Bronchial smooth muscle cell (primary cell): ENCODE measurements around the gene NR1I3. TPM values are rescaled to one million over a fixed set of nuclear protein-coding genes. Genes with fewer than 3 reads are reported as not detected.

ENCODE experiments used
- total RNA-seq: library from RNA; depleted of rRNA; stranded (reverse); fragments of >200 nt; gene quantifications from 2 replicates; pipeline ENCODE4 v1.2.1, GENCODE V29; 2014

NR1I3 gene
- not detected in 2 replicates for total RNA-seq

GRCh38 chr1:161238039-161238473 is at the start of gene NR1I3:
NR1I3 (minus strand) TSS chr1:161238203; CDS start chr1:161236565, 1,638 bp downstream.

GRCh38 chr1:161258439-161259344 is 20.7 kb upstream of the NR1I3 start, which contains the start of gene PCP4L1:
PCP4L1 (plus strand) TSS chr1:161258745; CDS start chr1:161258975, 230 bp downstream.

GRCh38 chr1:161225534-161226319 is 12.3 kb downstream of the NR1I3 start, which contains the start of gene TOMM40L:
TOMM40L (plus strand) TSS chr1:161226060; CDS start chr1:161226490, 430 bp downstream.

GRCh38 chr1:161215076-161215475 is 22.9 kb downstream of the NR1I3 start, which contains the start of gene FCER1G:
FCER1G (plus strand) TSS chr1:161215295; CDS start chr1:161215322, 27 bp downstream.

GRCh38 chr1:161201836-161202712 is 35.9 kb downstream of the NR1I3 start, which contains the start of gene NDUFS2:
NDUFS2 (plus strand) TSS chr1:161202367; CDS start chr1:161202386, 19 bp downstream.

GRCh38 chr1:161198897-161199431 is 39.0 kb downstream of the NR1I3 start, which contains the start of gene ADAMTS4:
ADAMTS4 (minus strand) TSS chr1:161199054; CDS start chr1:161198627, 427 bp downstream.

Other genes starting within 250 kb of the NR1I3 start
- gene F11R, start 217.1 kb downstream of the NR1I3 start, total RNA-seq: 2.2 and 2.5 TPM in 2 replicates
- 0.60 and 15.4 TPM in 2 replicates for gene TSTD1, start 199.2 kb downstream of the NR1I3 start, total RNA-seq
- 85.6 and 125 TPM in 2 replicates for gene USF1, start 192.2 kb downstream of the NR1I3 start, total RNA-seq
- gene ARHGAP30, start 168.3 kb downstream of the NR1I3 start, total RNA-seq: under 0.01 and 0.09 TPM in 2 replicates
- gene NECTIN4, start 148.6 kb downstream of the NR1I3 start, total RNA-seq: under 0.01 and 0.34 TPM in 2 replicates
- 2.0 and 2.3 TPM in 2 replicates for gene KLHDC9, start 139.8 kb downstream of the NR1I3 start, total RNA-seq
- 49.8 and 54.0 TPM in 2 replicates for gene PFDN2, start 120.2 kb downstream of the NR1I3 start, total RNA-seq
- 22.0 and 22.2 TPM in 2 replicates for gene NIT1, start 120.1 kb downstream of the NR1I3 start, total RNA-seq
- 20.3 and 35.1 TPM in 2 replicates for gene DEDD, start 105.5 kb downstream of the NR1I3 start, total RNA-seq
- 148 and 210 TPM in 2 replicates for gene UFC1, start 84.2 kb downstream of the NR1I3 start, total RNA-seq
- 4.8 and 5.5 TPM in 2 replicates for gene USP21, start 78.7 kb downstream of the NR1I3 start, total RNA-seq
- 8.9 and 12.6 TPM in 2 replicates for gene PPOX, start 71.8 kb downstream of the NR1I3 start, total RNA-seq
- gene B4GALT3, start 60.7 kb downstream of the NR1I3 start, total RNA-seq: 9.9 and 11.3 TPM in 2 replicates
- 1.1 and 1.4 TPM in 2 replicates for gene ADAMTS4, start 39.1 kb downstream of the NR1I3 start, total RNA-seq
- gene NDUFS2, start 35.8 kb downstream of the NR1I3 start, total RNA-seq: 196 and 209 TPM in 2 replicates
- gene FCER1G, start 22.9 kb downstream of the NR1I3 start, total RNA-seq: not detected in 2 replicates
- gene APOA2, start 14.6 kb downstream of the NR1I3 start, total RNA-seq: not detected in 2 replicates
- 9.0 and 10.9 TPM in 2 replicates for gene TOMM40L, start 12.1 kb downstream of the NR1I3 start, total RNA-seq
- not detected in 2 replicates for gene PCP4L1, start 20.5 kb upstream of the NR1I3 start, total RNA-seq
- 0.77 and 1.4 TPM in 2 replicates for gene MPZ, start 71.8 kb upstream of the NR1I3 start, total RNA-seq
- gene SDHC, start 76.2 kb upstream of the NR1I3 start, total RNA-seq: 17.0 and 23.4 TPM in 2 replicates
- not detected in 2 replicates for gene CFAP126, start 129.7 kb upstream of the NR1I3 start, total RNA-seq